Fibroblast of mammary gland (primary cell): ENCODE results near the gene TTC19.

Experiments used
- DNase-seq: peaks from one replicate; pipeline ENCODE4 v3.0.0-alpha.2; 2010; ENCODE audit warnings: low read depth
- H3K4me3 ChIP-seq: 2 replicates; pipeline ENCODE4 v1.5.1; 2011; ENCODE audit warnings: low read depth, mild to moderate bottlenecking, low read length, moderate library complexity; ENCODE audit not compliant: control insufficient read depth
- CTCF ChIP-seq: conservative IDR thresholded peaks from 2 replicates; pipeline ENCODE4 v1.5.1; 2011; ENCODE audit warnings: low read depth, low read length, inconsistent platforms; ENCODE audit not compliant: control insufficient read depth, insufficient read depth

TTC19 gene

GRCh38 chr17:15999141-15999973 is at the start of gene TTC19, which contains the start of gene ZSWIM7:
TTC19 (plus strand) TSS chr17:15999824; CDS start chr17:15999849, 25 bp downstream.
ZSWIM7 (minus strand) TSS chr17:15999704; CDS start chr17:15999594, 110 bp downstream.
- H3K4me3 ChIP-seq: peak within 1 kb of the TSS; percentile 89
- no peak for TF ChIP-seq CTCF
- DNase-seq: peak; percentile 93

- no peak for TF ChIP-seq CTCF
- no peak overlapping the region for H3K4me3 ChIP-seq
- DNase-seq: no peak
These were observed 48.1 kb upstream of the TTC19 start for GRCh38 chr17:15951368-15952047.

GRCh38 chr17:15952048-15952532 is 47.5 kb upstream of the TTC19 start:
- no peak for DNase-seq
- TF ChIP-seq CTCF: no peak
- no peak overlapping the region for H3K4me3 ChIP-seq

GRCh38 chr17:15952916-15953790 is 46.5 kb upstream of the TTC19 start:
- DNase-seq: no peak
- no peak overlapping the region for H3K4me3 ChIP-seq
- no peak for TF ChIP-seq CTCF

- DNase-seq: peak; percentile 84
- no peak for TF ChIP-seq CTCF
These were observed 45.4 kb upstream of the TTC19 start for GRCh38 chr17:15954222-15954621.

GRCh38 chr17:15955793-15956541 is 43.7 kb upstream of the TTC19 start:
- no peak for TF ChIP-seq CTCF
- DNase-seq: no peak
- no peak overlapping the region for H3K4me3 ChIP-seq

More at GRCh38 chr17:15954222-15954621, 45.4 kb upstream of the TTC19 start:
- H3K4me3 ChIP-seq: no peak overlapping the region
